Activated CD8-positive, alpha-beta T cell treated with anti-CD3 and anti-CD28 coated beads for 36 hours (primary cell): ENCODE data around the gene RAB8A. TPM values are rescaled to one million over a fixed set of nuclear protein-coding genes. Genes with fewer than 3 reads are reported as not detected.
A peak's percentile ranks its signal among the peaks of the same experiment; 100 is the strongest.
"Not testable (repeated sequence)": the region's sequence is repeated elsewhere in the genome, so short reads cannot be mapped to it uniquely, and the experiment has no call there.

Source experiments
- ATAC-seq: fragments of 200-7000 bp; cut with Tn5 transposase; one replicate; pipeline ENCODE4 v1.10.0; 2021; ENCODE audit warnings: mild to moderate bottlenecking, moderate library complexity
- CTCF ChIA-PET: fragments of 350-600 bp; sonication (Branson Sonifier 250); formaldehyde crosslinking; loops from one replicate; lab custom pipeline; 2021; ENCODE audit warnings: antibody characterized with exemption; lab: Charles Lee
- POLR2A ChIA-PET: fragments of 350-600 bp; sonication (Branson Sonifier 250); formaldehyde crosslinking; loops from one replicate; lab custom pipeline; 2021; ENCODE audit warnings: antibody characterized with exemption; lab: Charles Lee
- DNase-seq: peaks from one replicate; pipeline ENCODE4 v3.0.0-alpha.2; 2020
- H3K27ac Mint-ChIP-seq: one replicate; pipeline ENCODE4 v1.8.0; 2021; ENCODE audit warnings: mild to moderate bottlenecking, mixed read lengths
- H3K27me3 Mint-ChIP-seq: one replicate; pipeline ENCODE4 v1.8.0; 2021; ENCODE audit warnings: mixed read lengths
- H3K36me3 Mint-ChIP-seq: one replicate; pipeline ENCODE4 v1.8.0; 2021; ENCODE audit warnings: low read depth, mixed read lengths
- H3K4me1 Mint-ChIP-seq: one replicate; pipeline ENCODE4 v1.8.0; 2021; ENCODE audit warnings: low read depth, mixed read lengths
- H3K4me3 Mint-ChIP-seq: one replicate; pipeline ENCODE4 v1.8.0; 2021; ENCODE audit warnings: mild to moderate bottlenecking, moderate library complexity, mixed read lengths
- H3K9me3 Mint-ChIP-seq: one replicate; pipeline ENCODE4 v1.8.0; 2021; ENCODE audit warnings: mixed read lengths
- CTCF ChIP-seq: fragments of 200-600 bp; IDR thresholded peaks from one replicate; pipeline ENCODE4 v1.8.0; 2022; ENCODE audit warnings: antibody characterized with exemption, mild to moderate bottlenecking
- intact Hi-C: fragments of 100-400 bp; cut with micrococcal nuclease; formaldehyde crosslinking; loops from one replicate; pipeline ENCODE4 v1.10.0; 2022
- total RNA-seq, 2 experiments: library from RNA; stranded (reverse); gene quantifications; one replicate each; pipeline ENCODE4 v1.2.3, GENCODE V29; 2021

RAB8A gene
- total RNA-seq, 2 experiments from 2014 or later, result 123 to 128 TPM

GRCh38 chr19:16167055-16167454 is 55.4 kb downstream of the RAB8A start:
- ChIA-PET CTCF (no interaction called here), POLR2A (no interaction called here)
- no peaks in the 10 kb centered on the region for H3K27me3 Mint-ChIP-seq
- no peak for TF ChIP-seq CTCF
- ATAC-seq (no peak), DNase-seq (no peak)
- H3K27ac Mint-ChIP-seq, result no peak overlapping the region
- H3K4me1 Mint-ChIP-seq, result peaks cover 8% of the 10 kb centered on the region
- H3K4me3 Mint-ChIP-seq, result no peak overlapping the region
- no peaks in the 10 kb centered on the region for H3K9me3 Mint-ChIP-seq
- no peaks in the 10 kb centered on the region for H3K36me3 Mint-ChIP-seq
- intact Hi-C loops, result no loop called here

GRCh38 chr19:16168465-16169081 is 56.9 kb downstream of the RAB8A start:
- ATAC-seq (peak; percentile 47), DNase-seq (no peak)
- Mint-ChIP-seq H3K9me3 (no peaks in the 10 kb centered on the region), H3K27ac (peak overlapping the region; percentile 49), H3K36me3 (no peaks in the 10 kb centered on the region), H3K27me3 (no peaks in the 10 kb centered on the region), H3K4me1 (peaks cover 8% of the 10 kb centered on the region), H3K4me3 (no peak overlapping the region)
- ChIA-PET POLR2A (interaction anchor here (1.2 to 1.5 kb wide), 3 partner anchors 17 to 98 kb away, joined by 3 to 4 read pairs (median 3); partner anchors contain the start of gene FAM32A), CTCF (interaction anchor here (0.9 to 2.2 kb wide), 3 partner anchors 13 to 127 kb away, joined by 3 to 13 read pairs (median 3); no protein-coding TSS in a partner anchor)
- intact Hi-C loops, result no loop called here
- no peak for TF ChIP-seq CTCF

GRCh38 chr19:16170134-16170533 is 58.4 kb downstream of the RAB8A start:
- CTCF ChIA-PET, result interaction anchor here (1.1 to 2.2 kb wide), 3 partner anchors 10 to 128 kb away, joined by 3 to 13 read pairs (median 3); no protein-coding TSS in a partner anchor
- intact Hi-C loops, result no loop called here
- Mint-ChIP-seq H3K27me3 (no peaks in the 10 kb centered on the region), H3K4me1 (peaks cover 8% of the 10 kb centered on the region), H3K36me3 (no peaks in the 10 kb centered on the region), H3K27ac (no peak overlapping the region), H3K9me3 (no peaks in the 10 kb centered on the region), H3K4me3 (no peak overlapping the region)
- DNase-seq (no peak), ATAC-seq (no peak)
- no peak for TF ChIP-seq CTCF
- POLR2A ChIA-PET, result no interaction called here

GRCh38 chr19:16175954-16176353 is 64.3 kb downstream of the RAB8A start:
- ChIA-PET POLR2A (no interaction called here), CTCF (interaction anchor here (1.8 kb wide), 1 partner anchor 134 kb away, joined by 3 read pairs; no protein-coding TSS in a partner anchor)
- H3K9me3 Mint-ChIP-seq, result no peaks in the 10 kb centered on the region
- no peaks in the 10 kb centered on the region for H3K27me3 Mint-ChIP-seq
- DNase-seq, result no peak
- no peaks in the 10 kb centered on the region for H3K4me1 Mint-ChIP-seq
- no peak for TF ChIP-seq CTCF
- H3K27ac Mint-ChIP-seq, result no peak overlapping the region
- H3K4me3 Mint-ChIP-seq, result no peak overlapping the region
- H3K36me3 Mint-ChIP-seq, result no peaks in the 10 kb centered on the region
- intact Hi-C loops, result no loop called here
- ATAC-seq, result no peak

GRCh38 chr19:16178866-16179265 is 67.2 kb downstream of the RAB8A start:
- H3K4me1 Mint-ChIP-seq, intact Hi-C loops, H3K9me3 Mint-ChIP-seq, DNase-seq, H3K36me3 Mint-ChIP-seq, H3K4me3 Mint-ChIP-seq, H3K27ac Mint-ChIP-seq, ATAC-seq, H3K27me3 Mint-ChIP-seq: not testable (repeated sequence)
- ChIA-PET POLR2A (interaction anchor here (0.6 to 1.6 kb wide), 3 partner anchors 16 to 1005 kb away, joined by 3 read pairs; no protein-coding TSS in a partner anchor), CTCF (interaction anchor here (0.7 to 3.0 kb wide), 4 partner anchors 72 to 138 kb away, joined by 3 to 11 read pairs (median 5); no protein-coding TSS in a partner anchor)
